CD4-positive, alpha-beta T cell (primary cell): ENCODE measurements around the gene CASQ1. TPM values are rescaled to one million over a fixed set of nuclear protein-coding genes. Genes with fewer than 3 reads are reported as not detected.

Experiments used
- ATAC-seq: fragments of 200-7000 bp; cut with Tn5 transposase; one replicate; pipeline ENCODE4 v1.10.0; 2022; ENCODE audit warnings: mild to moderate bottlenecking; ENCODE audit not compliant: poor library complexity
- CTCF ChIA-PET: fragments of 350-600 bp; sonication (Branson Sonifier 250); formaldehyde crosslinking; loops from one replicate; lab custom pipeline; 2021; ENCODE audit warnings: antibody characterized with exemption, inconsistent platforms; lab: Charles Lee
- POLR2A ChIA-PET: fragments of 350-600 bp; sonication (Branson Sonifier 250); formaldehyde crosslinking; loops from one replicate; lab custom pipeline; 2021; ENCODE audit warnings: antibody characterized with exemption, inconsistent platforms; lab: Charles Lee
- DNase-seq, 14 experiments: peaks; one replicate each; pipeline ENCODE4 v3.0.0-alpha.2; 2013 to 2020; ENCODE audit warnings: mixed read lengths in 2 of 14
- H3K27ac ChIP-seq, 2 donors: one replicate each; pipeline versions ENCODE4 v1.5.1 to v1.7.0; 2013; ENCODE audit warnings: low read length in 2 of 2, low read depth in 1 of 2, mild to moderate bottlenecking in 1 of 2
- H3K27me3 ChIP-seq, 2 experiments: 1 replicate in 1 of 2; 2 replicates in 1 of 2; pipeline versions ENCODE4 v1.6.1 to v1.7.0; 2013; ENCODE audit warnings: low read length in 2 of 2, control low read depth in 1 of 2, mild to moderate bottlenecking in 1 of 2, moderate library complexity in 1 of 2; ENCODE audit not compliant: insufficient read depth in 2 of 2, control insufficient read depth in 1 of 2
- H3K36me3 ChIP-seq: one replicate; pipeline ENCODE4 v1.6.1; 2013; ENCODE audit warnings: low read length, control low read depth; ENCODE audit not compliant: insufficient read depth
- H3K4me1 ChIP-seq: one replicate; pipeline ENCODE4 v1.6.1; 2013; ENCODE audit warnings: low read length, control low read depth; ENCODE audit not compliant: insufficient read depth
- H3K4me3 ChIP-seq: one replicate; pipeline ENCODE4 v1.5.1; 2013; ENCODE audit warnings: mild to moderate bottlenecking, low read length, moderate library complexity
- H3K9me3 ChIP-seq, 2 experiments: 1 replicate in 1 of 2; 2 replicates in 1 of 2; pipeline versions ENCODE4 v1.6.1 to v1.7.0; 2013; ENCODE audit warnings: low read length in 2 of 2, mild to moderate bottlenecking in 2 of 2, control low read depth in 1 of 2, moderate library complexity in 1 of 2; ENCODE audit not compliant: control insufficient read depth in 1 of 2, insufficient read depth in 1 of 2
- H3K27ac Mint-ChIP-seq: one replicate; pipeline ENCODE4 v1.8.0; 2020; ENCODE audit warnings: mixed read lengths
- H3K27me3 Mint-ChIP-seq: one replicate; pipeline ENCODE4 v1.8.0; 2021; ENCODE audit warnings: mixed read lengths
- H3K36me3 Mint-ChIP-seq: one replicate; pipeline ENCODE4 v1.8.0; 2021; ENCODE audit warnings: low read depth, mixed read lengths
- H3K4me1 Mint-ChIP-seq: one replicate; pipeline ENCODE4 v1.8.0; 2021; ENCODE audit warnings: low read depth, mixed read lengths
- H3K4me3 Mint-ChIP-seq: one replicate; pipeline ENCODE4 v1.8.0; 2020; ENCODE audit warnings: mild to moderate bottlenecking, mixed read lengths
- H3K9me3 Mint-ChIP-seq: one replicate; pipeline ENCODE4 v1.8.0; 2020; ENCODE audit warnings: mixed read lengths
- CTCF ChIP-seq: fragments of 200-600 bp; IDR thresholded peaks from one replicate; pipeline ENCODE4 v1.8.0; 2022; ENCODE audit warnings: antibody characterized with exemption, mild to moderate bottlenecking
- intact Hi-C, 2 experiments: fragments of 100-400 bp; cut with DNase I in 1 of 2; cut with micrococcal nuclease in 1 of 2; formaldehyde crosslinking; loops; one replicate each; pipeline versions ENCODE4 v1.15.1 to v1.9.0; 2023 to 2025; cut with DNase I, micrococcal nuclease
- total RNA-seq, 174 experiments: library from RNA in 2 of 174; stranded (reverse) in 2 of 174; gene quantifications; one replicate each; pipeline ENCODE4 v1.2.3 and lab custom pipeline; 2021 to 2026

The CASQ1 gene
- total RNA-seq, 2 experiments from 2014 or later = not detected

- no peak for DNase-seq
- no peak for ATAC-seq
- Histone ChIP-seq H3K36me3 (no peaks in the 10 kb centered on the region), H3K27me3 (peaks cover 0 to 3% of the 10 kb centered on the region in 2 experiments), H3K9me3 (no peaks in the 10 kb centered on the region), H3K4me1 (peaks cover 4% of the 10 kb centered on the region), H3K4me3 (no peak overlapping the region), H3K27ac (no peak overlapping the region)
- ChIA-PET CTCF (interaction anchor here (0.5 to 0.6 kb wide), 2 partner anchors 24 to 1866 kb away, joined by 3 read pairs; no protein-coding TSS in a partner anchor), POLR2A (no interaction called here)
- no peak for TF ChIP-seq CTCF
- intact Hi-C loops = no loop called here
- peaks cover 14% of the 10 kb centered on the region for H3K27me3 Mint-ChIP-seq
- H3K4me3 Mint-ChIP-seq = no peak overlapping the region
- H3K36me3 Mint-ChIP-seq = no peaks in the 10 kb centered on the region
- no peak overlapping the region for H3K27ac Mint-ChIP-seq
- H3K4me1 Mint-ChIP-seq = peaks cover 10% of the 10 kb centered on the region
- H3K9me3 Mint-ChIP-seq = no peaks in the 10 kb centered on the region
Measured at GRCh38 chr1:160171354-160171753, 19.0 kb upstream of the CASQ1 start.

- CTCF ChIA-PET = interaction anchor here (0.6 kb wide), 1 partner anchor 1865 kb away, joined by 3 read pairs; no protein-coding TSS in a partner anchor
- H3K9me3 Mint-ChIP-seq = no peaks in the 10 kb centered on the region
- no peak overlapping the region for H3K4me3 Mint-ChIP-seq
- H3K27me3 ChIP-seq = peaks cover 0 to 3% of the 10 kb centered on the region in 2 experiments
- ATAC-seq = no peak
- peaks cover 4% of the 10 kb centered on the region for H3K4me1 ChIP-seq
- H3K4me3 ChIP-seq = no peak overlapping the region
- H3K36me3 ChIP-seq = no peaks in the 10 kb centered on the region
- no peak for DNase-seq
- no peaks in the 10 kb centered on the region for H3K9me3 ChIP-seq
- no peak for TF ChIP-seq CTCF
- H3K27ac ChIP-seq = no peak overlapping the region
- H3K27me3 Mint-ChIP-seq = peaks cover 14% of the 10 kb centered on the region
- peaks cover 10% of the 10 kb centered on the region for H3K4me1 Mint-ChIP-seq
- intact Hi-C loops = no loop called here
- POLR2A ChIA-PET = no interaction called here
- no peaks in the 10 kb centered on the region for H3K36me3 Mint-ChIP-seq
- no peak overlapping the region for H3K27ac Mint-ChIP-seq
Measured at GRCh38 chr1:160171980-160172379, 18.4 kb upstream of the CASQ1 start.

GRCh38 chr1:160177231-160177630 lies 13.1 kb upstream of the CASQ1 start:
- Histone ChIP-seq H3K9me3 (no peaks in the 10 kb centered on the region), H3K4me3 (no peak overlapping the region), H3K4me1 (no peaks in the 10 kb centered on the region), H3K36me3 (no peaks in the 10 kb centered on the region), H3K27me3 (no peaks in the 10 kb centered on the region), H3K27ac (no peak overlapping the region)
- H3K9me3 Mint-ChIP-seq = no peaks in the 10 kb centered on the region
- ChIA-PET CTCF (no interaction called here), POLR2A (no interaction called here)
- no peak overlapping the region for H3K27ac Mint-ChIP-seq
- TF ChIP-seq CTCF = no peak
- H3K27me3 Mint-ChIP-seq = peaks cover 23% of the 10 kb centered on the region
- H3K36me3 Mint-ChIP-seq = no peaks in the 10 kb centered on the region
- no peak overlapping the region for H3K4me3 Mint-ChIP-seq
- DNase-seq (no peak), ATAC-seq (no peak)
- H3K4me1 Mint-ChIP-seq = no peaks in the 10 kb centered on the region
- intact Hi-C loops = no loop called here
